Panc1 (cell line): ENCODE measurements around the gene KIAA0586.

Source experiments
- CTCF ChIP-seq: fragments of 450-650 bp; IDR thresholded peaks from 2 replicates; pipeline ENCODE4 v1.5.1; 2017; ENCODE audit warnings: mild to moderate bottlenecking
- POLR2AphosphoS5 ChIP-seq: IDR thresholded peaks from 2 replicates; pipeline ENCODE4 v1.6.1; 2012; ENCODE audit warnings: mild to moderate bottlenecking, low read depth, low read length, moderate library complexity
- TF ChIP-seq, protein P1 (sequence below), 2 experiments: IDR thresholded peaks; 2 replicates each; pipeline ENCODE4 v1.6.1; 2011 to 2012; ENCODE audit warnings: low read depth in 2 of 2, control low read depth in 1 of 2, low read length in 1 of 2, mild to moderate bottlenecking in 1 of 2, moderate library complexity in 1 of 2; ENCODE audit not compliant: insufficient read depth in 1 of 2

- TF ChIP-seq CTCF (no peak), POLR2AphosphoS5 (no peak)
- TF ChIP-seq, protein P1, sequence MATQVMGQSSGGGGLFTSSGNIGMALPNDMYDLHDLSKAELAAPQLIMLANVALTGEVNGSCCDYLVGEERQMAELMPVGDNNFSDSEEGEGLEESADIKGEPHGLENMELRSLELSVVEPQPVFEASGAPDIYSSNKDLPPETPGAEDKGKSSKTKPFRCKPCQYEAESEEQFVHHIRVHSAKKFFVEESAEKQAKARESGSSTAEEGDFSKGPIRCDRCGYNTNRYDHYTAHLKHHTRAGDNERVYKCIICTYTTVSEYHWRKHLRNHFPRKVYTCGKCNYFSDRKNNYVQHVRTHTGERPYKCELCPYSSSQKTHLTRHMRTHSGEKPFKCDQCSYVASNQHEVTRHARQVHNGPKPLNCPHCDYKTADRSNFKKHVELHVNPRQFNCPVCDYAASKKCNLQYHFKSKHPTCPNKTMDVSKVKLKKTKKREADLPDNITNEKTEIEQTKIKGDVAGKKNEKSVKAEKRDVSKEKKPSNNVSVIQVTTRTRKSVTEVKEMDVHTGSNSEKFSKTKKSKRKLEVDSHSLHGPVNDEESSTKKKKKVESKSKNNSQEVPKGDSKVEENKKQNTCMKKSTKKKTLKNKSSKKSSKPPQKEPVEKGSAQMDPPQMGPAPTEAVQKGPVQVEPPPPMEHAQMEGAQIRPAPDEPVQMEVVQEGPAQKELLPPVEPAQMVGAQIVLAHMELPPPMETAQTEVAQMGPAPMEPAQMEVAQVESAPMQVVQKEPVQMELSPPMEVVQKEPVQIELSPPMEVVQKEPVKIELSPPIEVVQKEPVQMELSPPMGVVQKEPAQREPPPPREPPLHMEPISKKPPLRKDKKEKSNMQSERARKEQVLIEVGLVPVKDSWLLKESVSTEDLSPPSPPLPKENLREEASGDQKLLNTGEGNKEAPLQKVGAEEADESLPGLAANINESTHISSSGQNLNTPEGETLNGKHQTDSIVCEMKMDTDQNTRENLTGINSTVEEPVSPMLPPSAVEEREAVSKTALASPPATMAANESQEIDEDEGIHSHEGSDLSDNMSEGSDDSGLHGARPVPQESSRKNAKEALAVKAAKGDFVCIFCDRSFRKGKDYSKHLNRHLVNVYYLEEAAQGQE (IDR thresholded peaks at IDR 0.05; ENCODE audit: insufficient read depth in 1 of 2, low read depth in 2 of 2, low read length in 1 of 2): no peak
Measured at GRCh38 chr14:58572863-58573262, 145.3 kb downstream of the KIAA0586 start.
